ENCODE measurements around the gene LIMS2.

LIMS2 gene

DNA sequence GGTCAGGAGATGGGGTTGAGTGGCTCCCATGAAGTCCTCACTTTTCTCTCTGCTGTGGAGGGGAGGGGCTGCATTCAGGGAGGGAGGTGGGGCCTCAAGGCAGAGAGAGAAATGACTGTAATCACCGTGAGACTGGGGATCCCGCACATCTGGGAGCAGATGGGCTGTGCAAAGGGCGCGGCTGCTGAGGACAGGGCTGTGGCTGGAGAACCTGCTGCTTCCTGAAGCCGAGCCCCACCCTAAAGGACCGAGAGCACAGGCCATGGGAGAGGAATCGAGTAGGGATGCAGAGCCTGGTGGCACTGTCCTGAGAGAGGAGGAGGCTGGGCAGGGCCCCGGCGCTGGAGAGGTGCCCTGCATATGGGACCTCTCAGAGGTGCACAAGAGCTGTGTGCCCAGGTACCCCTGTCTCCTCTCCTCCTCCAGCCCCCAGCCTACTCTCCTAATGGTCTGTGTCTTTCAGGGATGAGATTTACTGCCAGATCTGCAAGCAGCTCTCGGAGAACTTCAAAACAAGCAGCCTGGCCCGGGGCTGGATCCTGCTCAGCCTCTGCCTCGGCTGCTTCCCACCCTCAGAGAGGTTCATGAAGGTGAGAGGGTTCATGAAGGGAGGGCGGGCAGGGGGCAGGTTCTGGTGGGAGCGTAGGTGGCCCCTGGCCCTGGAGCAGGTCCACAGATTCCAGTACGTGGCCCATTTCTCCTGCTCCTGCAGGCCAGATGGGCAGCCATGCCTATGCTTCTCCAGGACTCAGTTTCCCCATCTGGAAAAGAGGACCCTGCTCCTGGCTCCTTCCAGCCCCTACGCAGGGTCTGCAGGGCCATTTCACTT lies 55.2 kb downstream of the LIMS2 start:
- DNase-seq, result no peak

DNA sequence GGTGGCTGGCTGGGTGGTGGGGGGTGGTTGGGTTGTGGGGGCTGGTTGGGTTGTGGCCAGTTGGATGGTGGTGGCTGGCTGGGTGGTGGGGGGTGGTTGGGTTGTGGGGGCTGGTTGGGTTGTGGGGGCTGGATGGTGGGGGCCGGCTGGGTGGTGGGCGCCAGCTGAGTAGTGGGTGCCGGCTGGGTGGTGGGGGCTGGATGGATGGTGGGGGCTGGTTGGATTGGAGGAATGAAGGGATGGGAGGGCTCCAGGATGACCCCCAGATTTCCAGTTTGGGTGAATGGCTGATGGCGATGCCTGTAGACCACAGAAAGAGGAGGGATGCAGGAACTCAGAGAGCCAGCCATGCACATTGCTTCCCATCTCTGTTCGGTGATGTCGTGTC lies 56.1 kb downstream of the LIMS2 start:
- no peak for DNase-seq

DNA sequence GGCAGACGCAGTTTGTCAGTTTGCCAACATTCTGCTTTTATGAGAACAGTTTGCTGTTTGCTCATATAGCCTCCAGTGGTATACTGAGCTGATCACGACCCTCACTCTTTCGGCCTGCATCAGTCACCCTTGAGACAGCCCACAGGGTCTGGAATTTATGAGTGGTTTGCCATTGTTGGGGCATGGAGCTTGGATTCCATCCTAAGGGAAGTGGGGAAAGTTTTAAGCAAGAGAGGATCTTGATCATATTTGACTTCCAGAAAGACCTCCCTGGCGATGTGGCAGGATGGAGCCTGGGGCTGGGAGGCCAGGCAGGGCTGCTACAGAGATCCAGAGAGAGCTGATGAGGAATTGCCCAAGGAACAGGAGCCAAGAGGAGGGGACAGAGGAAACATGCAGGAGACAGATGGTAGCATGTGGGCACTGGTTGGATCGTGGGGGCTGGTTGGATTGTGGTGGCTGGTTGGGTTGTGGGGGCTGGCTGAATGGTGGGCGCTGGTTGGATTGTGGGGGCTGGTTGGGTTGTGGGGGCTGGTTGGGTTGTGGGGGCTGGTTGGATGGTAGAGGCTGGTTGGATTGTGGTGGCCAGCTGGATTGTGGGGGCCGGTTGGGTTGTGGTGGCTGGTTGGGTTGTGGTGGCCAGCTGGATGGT lies 56.7 kb downstream of the LIMS2 start:
- DNase-seq, result no peak

DNA sequence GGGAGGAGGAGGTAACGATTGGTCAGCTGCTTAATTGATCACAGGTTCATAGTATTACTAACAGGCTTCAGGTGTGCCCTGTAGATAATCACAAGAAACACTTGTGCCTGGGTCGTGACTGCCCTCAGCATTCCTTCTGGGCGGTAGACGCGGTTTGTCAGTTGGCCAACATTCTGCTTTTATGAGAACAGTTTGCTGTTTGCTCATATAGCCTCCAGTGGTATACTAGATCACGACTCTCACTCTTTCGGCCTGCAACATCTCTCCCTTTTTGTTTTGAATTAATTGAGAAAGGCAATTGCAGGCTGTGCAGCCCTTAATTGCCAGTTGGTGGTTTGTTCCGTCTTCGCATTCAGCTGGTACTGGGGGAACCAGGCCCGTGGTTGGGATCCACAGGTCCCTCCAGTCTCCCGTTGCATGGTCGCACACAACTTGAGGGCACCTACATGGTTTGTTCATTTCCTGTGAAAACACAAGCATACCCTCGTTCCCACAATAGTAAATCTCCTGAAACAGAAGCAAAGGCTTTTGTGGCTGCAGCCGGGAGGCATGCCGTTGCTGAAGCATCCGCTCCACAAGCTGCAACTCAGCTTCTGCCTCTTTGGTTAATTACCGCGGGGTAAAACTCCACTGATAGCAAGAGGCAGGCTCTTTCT lies 59.7 kb downstream of the LIMS2 start:
- DNase-seq, result no peak

DNA sequence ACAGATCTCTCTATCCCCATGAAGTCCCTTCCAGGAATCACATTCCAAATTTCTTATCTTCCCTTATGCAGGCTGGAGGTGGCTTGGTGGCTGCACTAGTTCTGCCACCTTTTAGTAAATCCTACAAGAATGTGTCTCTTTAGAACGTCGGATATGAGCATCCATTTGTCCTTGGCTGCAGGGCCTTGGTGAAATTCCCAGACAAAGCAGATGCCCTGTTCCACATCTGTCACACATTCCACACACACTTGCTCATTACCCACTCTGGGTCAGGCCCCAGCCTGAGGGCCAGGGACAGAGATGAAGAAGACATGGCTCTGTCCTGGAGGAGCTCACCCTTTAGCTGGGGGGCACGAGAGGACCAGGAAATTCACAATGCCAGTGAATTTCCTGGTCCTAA lies 60.6 kb downstream of the LIMS2 start:
- DNase-seq, result no peak

DNA sequence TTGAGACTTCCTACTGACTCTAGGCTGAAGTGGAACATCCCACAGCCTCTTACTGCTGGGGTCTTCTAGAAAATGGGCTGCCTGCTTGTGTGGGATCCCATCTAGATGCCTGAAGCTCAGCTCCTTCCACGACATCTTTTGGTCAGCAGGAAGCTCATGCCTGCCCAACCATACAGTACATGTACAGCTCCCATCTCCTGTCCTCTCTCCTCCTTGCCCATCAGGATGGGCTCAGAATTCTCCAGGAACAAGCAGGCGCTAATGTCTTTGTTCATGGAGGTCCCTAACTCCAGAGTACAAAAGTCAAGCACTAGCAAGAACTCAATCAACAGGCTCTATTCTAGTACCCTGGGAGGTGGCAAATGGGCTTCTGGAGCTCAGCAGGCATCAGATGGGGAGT lies 61.1 kb downstream of the LIMS2 start:
- DNase-seq, result no peak

DNA sequence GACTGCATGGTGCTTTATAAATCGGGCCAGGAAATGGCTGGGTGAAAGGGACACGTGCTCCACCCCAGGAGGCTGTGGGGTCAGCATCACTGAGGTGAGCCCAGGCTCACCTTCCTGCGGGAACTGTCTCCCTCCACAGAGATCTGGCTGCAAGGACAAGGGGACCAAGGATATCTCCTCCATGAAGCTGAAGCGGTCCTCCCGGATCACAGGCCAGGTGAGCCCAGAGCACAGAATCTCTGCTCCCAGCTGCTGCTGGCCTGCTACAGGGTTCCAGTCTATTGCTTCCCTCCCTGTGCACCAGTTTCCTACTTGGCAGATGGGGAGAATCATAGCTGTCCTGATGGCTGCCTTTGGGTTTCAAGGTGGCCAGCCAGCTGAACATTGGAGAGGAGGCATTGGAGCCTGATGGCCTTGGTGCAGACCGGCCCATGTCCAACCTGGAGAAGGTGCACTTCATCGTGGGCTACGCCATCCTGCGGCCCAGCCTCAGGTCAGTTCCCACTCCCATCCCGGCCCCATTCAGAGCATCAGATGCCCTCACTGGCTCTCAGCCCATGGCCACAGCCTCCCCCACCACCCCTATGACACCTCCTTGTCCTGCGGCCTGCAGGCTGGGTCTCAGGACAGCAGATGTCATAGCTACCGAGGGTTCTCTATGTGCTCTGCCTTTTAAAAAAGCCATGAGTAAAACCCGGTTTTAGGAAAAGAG lies 63.1 kb downstream of the LIMS2 start:
- no peak for DNase-seq

DNA sequence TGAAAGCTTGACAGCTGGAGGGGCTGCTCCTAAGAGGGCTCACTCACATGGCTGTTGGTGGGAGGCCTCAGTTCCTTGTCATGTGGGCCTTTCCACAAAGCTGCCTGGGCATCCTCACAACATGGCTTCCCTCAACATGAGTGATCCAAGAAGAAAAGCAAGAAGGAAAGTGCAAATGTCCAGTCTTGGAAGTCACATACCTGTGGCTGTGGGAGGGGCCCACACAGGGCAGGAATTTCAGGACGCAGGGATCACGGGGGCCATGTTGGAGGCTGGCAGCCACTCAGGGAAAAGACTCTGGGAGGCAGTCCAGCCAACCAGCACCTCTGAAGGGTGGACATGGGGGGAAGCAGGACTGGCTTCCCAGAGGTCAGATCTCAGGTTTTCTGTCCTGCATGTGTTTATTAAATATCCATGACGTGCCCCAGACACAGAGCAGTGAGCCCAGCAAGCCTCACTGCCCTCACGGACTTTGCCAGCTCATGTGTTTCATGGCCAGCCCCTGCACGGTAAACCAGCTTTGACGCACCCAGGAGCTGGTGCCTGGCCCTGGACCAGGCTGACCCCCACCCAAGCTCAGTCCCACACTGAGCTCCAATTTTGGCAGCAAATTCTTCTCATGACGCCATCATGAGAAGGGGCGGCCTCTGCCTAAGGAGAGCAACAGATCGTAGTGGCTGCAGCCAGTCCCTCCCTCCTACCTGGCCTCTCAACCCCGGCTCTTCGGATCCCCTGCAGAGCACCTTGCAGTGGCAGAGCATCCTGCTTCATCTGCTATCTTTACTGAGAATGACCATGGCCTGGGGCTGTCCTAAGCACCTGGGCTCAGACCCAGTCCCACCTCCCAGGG lies 64.0 kb downstream of the LIMS2 start:
- DNase-seq, result no peak

DNA sequence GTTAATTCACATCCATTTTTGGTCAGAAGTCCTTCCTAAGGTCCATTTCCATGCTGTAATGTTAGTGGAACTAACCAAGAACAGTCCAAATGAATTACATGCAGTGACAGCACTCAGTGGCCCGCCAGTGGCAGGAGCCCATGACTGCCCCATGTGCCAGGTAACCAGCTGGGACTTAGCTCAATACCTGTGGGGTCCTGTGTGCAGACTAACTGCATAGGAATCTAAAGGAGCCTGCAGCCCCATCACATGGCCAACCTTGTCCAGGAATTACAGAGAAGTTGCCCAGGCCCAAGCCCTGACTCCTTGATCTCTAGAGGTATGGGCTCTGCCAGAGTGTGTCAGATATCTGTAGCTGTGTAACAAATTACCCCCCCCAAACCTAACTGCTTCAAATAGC lies 64.8 kb downstream of the LIMS2 start:
- DNase-seq, result no peak

DNA sequence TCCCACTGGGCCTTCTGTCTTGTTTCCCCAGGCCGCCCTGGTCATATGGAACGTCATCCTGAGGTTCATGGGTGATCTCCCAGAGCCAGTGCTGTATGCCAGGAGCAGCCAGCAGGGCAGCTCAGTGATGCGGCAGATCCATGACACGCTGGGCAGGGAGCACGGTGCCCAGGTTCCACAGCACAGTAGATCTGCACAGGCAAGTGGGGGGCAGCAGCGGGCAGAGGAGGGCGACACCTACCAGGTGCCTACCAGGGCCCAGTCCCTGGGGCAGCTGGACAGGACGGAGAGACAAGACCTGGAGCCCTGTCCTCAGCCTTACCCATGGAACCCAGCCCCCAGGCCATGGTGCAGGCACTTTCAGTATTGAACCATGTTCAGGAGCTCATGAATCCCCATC lies 65.5 kb downstream of the LIMS2 start:
- no peak for DNase-seq

DNA sequence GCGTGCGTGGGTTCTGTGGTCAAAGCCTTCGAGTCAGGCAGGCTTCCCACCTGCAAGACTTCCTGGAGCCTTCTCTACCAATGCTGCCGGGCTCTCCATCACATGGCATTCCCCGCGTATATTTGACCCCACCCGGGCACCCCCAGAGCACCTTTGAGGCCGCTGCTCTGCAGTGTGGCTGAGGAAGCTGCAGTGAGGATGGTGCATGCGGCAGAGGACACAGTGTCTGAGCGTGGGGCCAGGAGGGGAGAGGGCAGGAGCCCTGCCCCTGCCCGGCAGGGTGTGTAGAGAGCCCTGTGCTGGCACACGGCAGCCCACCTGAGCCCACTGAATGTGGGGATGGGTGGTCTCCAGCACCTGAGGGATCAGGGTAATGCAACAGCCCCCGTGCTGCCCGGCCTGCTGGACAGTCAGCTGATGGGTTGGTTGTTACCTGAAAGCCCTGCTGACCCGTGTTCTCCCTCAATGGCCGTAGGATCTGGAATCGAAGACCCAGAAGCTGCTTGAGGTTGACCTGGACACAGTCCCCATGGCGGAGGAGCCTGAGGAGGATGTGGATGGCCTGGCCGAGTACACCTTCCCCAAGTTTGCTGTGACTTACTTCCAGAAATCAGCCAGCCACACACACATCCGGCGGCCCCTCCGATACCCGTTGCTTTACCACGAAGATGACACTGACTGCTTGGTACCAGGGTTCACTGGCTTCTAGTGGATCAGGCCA lies 66.1 kb downstream of the LIMS2 start:
- no peak for DNase-seq

DNA sequence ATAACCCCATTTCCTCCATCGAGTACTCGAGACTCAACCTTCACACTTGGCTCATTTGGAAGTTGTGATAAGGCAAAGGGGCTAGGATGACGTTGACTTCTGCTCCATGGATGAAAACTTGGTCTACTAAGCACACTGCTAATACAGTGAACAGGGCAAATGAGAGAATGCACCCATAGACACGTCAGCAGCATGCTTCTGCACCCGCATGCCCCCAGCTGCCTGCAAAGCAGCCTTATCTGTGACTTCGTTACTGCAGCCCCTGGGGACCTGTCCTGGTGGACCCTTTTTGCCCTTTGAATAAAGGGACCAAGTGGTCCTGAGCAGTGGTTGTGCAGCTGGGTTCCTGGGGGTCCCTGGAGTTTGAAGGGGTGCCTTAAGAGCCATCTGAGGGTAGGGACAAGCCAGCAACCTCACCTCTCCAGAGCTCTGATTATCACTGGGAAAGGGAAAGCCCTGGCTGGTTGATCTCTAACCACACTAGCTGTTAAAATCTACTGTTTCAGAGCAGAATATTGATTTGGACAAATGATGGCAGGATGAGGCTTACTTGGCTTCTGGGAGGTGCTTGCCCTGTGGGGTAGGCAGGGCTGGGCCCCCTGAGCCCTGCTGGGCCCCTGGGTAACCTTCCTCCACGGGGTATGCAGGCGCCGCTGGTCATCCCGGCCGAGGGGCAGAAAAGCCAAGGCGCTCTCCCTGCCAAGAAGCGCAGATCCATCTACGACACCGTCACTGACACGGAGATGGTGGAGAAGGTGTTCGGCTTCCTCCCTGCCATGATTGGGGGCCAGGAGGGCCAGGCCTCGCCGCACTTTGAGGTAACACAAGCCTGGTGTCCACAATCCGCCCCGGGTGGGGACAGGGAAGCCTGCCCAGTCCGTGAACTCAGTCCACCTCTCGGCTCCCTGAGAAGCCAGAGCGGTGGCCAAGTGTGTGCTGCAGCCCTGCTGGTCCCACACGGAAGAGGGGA lies 67.0 kb downstream of the LIMS2 start:
- no peak for DNase-seq

DNA sequence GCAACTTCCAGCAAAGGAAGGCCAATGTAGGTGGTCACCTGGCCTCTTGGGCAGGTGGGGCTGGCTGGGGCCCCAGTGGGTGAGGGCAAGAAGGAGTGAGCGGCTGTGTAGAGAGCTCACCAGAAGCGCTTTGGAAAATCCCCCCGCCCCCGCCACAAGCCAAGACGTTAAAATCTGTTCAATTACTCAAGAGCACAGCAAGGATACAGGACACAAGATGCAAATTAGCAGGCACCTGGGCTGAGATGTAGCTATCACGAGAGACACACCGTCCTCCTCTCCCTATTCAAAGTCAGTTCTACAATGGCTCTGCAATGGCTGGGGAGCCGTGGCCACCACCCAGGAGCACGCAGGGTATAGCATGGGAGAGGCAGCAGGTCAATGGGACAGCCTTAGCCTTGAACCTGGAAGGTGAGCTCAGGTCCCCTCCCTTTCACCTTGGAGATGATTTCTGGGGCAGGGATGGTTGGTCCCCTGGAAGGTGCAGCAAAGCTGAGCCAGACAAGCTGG lies 67.9 kb downstream of the LIMS2 start:
- no peak for DNase-seq

DNA sequence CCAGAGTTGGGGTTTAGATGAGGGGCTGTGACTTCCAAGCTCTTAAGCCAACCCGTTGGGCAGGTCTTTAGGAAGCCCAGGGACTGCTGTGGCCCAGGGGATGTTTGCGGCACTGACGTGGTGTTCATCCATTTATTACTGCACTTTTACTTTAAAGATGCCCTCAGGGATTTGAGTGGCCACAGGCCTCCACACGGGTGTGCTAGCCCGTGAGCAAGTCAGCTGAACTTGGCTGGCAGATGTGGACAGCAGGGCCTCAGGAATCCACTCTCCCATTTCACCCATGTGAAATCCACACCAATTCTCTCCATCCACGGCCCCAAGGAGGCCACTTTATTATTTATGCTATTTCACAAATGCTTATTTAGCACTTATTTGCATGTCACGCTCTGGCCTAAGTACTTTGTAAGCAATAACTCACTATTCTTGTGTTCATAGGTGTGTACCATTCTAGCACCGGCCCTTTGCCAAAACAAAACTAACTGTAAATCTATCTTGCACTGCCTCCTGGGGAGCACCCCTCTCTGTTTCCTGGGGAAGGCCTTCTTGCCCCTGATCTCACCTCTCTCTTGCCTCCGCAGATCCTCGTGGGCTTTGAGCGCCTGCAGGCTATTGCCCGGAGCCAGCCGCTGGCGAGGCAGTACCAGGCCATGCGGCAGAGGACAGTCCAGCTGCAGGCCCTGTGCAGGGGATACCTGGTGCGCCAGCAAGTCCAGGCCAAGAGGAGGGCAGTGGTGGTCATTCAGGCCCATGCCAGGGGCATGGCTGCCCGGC lies 68.5 kb downstream of the LIMS2 start:
- no peak for DNase-seq

DNA sequence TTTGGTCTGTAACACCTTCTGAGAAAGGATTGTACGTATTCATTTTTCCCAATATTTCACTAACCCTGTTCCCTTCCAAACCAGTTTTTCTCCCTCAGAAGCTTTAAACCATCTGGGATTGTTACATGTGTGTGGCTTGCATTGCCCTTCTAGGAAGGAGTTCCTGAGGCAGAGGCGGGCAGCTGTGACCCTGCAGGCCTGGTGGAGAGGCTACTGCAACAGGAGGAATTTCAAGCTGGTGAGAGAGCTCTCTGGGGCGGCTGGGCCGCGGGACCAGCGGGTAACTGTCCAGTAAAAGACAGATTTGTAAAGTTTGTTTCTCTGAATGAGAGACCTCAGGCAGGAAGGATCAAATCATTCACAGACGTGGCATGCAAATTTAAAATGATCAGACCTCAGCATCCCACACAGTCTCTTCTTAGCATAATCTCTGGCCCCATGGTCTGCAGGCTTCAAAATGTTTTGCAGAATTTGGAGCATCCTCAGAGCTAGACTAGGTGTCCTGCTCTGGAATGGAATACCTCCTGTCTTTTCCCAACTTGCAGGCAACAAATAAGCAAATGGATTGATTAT lies 69.6 kb downstream of the LIMS2 start:
- no peak for DNase-seq

DNA sequence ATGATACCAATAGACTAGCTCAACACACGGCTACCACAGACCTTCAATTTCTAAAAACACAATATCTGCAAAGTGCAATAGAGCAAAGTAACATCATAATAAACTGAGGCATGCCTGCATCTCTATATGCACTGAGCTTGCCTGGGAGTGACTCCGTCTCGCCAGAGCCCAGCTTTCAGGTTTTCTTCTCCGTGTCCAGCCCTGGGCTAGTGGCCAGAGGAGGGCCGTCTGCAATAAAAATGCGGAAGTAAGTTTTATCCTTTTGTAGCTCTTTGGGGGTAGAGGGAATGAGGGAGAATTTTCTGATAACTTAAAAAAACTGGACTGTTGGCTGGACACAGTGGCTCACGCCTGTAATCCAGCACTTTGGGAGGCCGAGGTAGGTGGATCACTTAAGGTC lies 70.3 kb downstream of the LIMS2 start:
- DNase-seq, result no peak

DNA sequence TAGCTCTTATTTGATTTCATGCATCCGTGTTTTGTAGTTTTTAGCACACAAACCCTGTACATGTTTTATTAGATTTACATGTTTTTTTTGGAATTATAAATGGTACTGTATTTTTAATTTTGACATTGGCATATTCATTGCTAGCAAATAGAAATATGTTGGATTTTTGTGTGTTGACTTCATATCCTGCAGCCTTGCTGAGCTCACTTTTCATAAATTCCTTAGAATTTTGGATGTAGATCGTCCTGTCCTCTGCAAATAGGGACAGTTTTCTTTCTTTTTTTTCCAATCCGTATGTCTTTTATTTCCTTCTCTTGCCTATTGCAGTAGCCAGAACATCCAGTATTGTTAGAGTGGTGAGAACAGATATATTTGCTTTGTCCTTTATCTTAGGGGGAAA lies 76.1 kb downstream of the LIMS2 start:
- DNase-seq, result no peak

DNA sequence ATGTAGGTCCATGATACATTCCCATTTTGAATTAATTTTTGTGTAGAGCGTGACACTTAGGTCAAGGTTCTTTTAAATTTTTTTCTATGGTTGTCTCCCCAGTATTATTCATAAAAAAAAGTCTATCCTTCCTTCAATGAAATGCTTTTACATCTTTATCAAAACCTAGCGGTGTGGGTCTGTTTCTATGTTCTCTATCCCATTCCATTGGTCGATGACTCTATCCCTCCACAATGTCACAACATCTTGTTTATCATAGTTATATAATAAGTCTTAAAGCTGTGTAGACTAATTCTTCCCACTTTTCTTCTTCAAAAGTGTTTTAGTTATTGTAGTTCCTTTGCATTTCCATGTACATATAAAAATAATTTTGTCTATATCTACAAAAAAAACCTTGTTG lies 76.6 kb downstream of the LIMS2 start:
- DNase-seq, result no peak

DNA sequence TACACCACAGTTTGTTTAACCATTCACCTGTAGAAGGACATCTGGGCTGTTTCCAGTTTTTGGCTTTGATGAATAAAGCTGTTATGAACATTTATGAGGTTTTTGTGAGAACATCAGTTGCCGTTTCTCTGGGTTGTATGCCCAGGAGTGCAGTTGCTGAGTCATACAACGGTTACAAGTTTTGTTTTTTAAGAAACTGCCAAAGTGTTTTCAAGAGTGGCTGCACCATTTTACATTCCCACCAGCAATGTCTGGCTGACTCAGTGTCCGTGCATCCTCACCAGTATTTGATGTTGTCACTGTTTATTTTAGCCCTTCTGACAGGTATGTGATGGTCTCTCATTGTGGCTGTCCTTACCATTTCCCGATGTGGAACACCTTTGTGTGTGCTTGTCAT lies 77.3 kb downstream of the LIMS2 start:
- DNase-seq, result no peak

All from NCI-H1436 (cell line).